Fibroblast of mammary gland (primary cell): ENCODE results near the gene RPN1.

ENCODE experiments used
- DNase-seq: peaks from one replicate; pipeline ENCODE4 v3.0.0-alpha.2; 2010; ENCODE audit warnings: low read depth
- H3K4me3 ChIP-seq: 2 replicates; pipeline ENCODE4 v1.5.1; 2011; ENCODE audit warnings: low read depth, mild to moderate bottlenecking, low read length, moderate library complexity; ENCODE audit not compliant: control insufficient read depth
- CTCF ChIP-seq: conservative IDR thresholded peaks from 2 replicates; pipeline ENCODE4 v1.5.1; 2011; ENCODE audit warnings: low read depth, low read length, inconsistent platforms; ENCODE audit not compliant: control insufficient read depth, insufficient read depth

RPN1 gene

GRCh38 chr3:128650096-128651050 is at the start of gene RPN1:
RPN1 (minus strand) TSS chr3:128650818; CDS start chr3:128650800, 18 bp downstream.
- TF ChIP-seq CTCF: no peak
- H3K4me3 ChIP-seq: peak within 1 kb of the TSS; percentile 94
- DNase-seq: peak; percentile 92

- no peak for DNase-seq
- TF ChIP-seq CTCF: no peak
- peak overlapping the region; percentile 43 for H3K4me3 ChIP-seq
These were observed 47.8 kb upstream of the RPN1 start for GRCh38 chr3:128698211-128699047.

- no peak for TF ChIP-seq CTCF
- no peak for DNase-seq
- H3K4me3 ChIP-seq: no peak overlapping the region
These were observed 46.7 kb upstream of the RPN1 start for GRCh38 chr3:128697341-128697740.

- H3K4me3 ChIP-seq: no peak overlapping the region
- no peak for TF ChIP-seq CTCF
- DNase-seq: no peak
These were observed 43.1 kb upstream of the RPN1 start for GRCh38 chr3:128693696-128694095.

- H3K4me3 ChIP-seq: no peak overlapping the region
- no peak for DNase-seq
- no peak for TF ChIP-seq CTCF
These were observed 38.4 kb upstream of the RPN1 start for GRCh38 chr3:128689060-128689459.

DNA sequence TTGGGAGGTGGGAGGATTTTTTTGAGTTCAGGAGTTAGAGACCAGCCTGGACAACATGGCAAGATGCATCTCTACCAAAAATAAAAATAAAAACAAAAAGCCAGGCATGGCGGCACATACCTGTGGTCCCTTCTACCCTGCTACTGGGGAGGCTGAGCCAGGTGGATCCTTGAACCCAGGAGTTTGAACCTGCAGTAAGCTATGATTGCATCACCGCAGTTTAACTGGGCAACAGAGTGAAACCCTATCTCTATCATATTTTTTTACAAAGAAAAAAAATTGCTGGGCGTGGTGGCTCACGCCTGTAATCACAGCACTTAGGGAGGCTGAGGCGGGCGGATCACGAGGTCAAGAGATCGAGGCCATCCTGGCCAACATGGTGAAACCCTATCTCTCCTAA is 35.8 kb upstream of the RPN1 start:
- TF ChIP-seq CTCF: no peak
- H3K4me3 ChIP-seq: no peak overlapping the region
- DNase-seq: no peak
